Measurements from ENCODE around the gene LCN10.
A peak's percentile ranks its signal among the peaks of the same experiment; 100 is the strongest.
"Not testable (repeated sequence)": the region's sequence is repeated elsewhere in the genome, so short reads cannot be mapped to it uniquely, and the experiment has no call there.

The LCN10 gene

GRCh38 chr9:136718345-136719194 is 24.2 kb downstream of the LCN10 start:
- no peak for DNase-seq

GRCh38 chr9:136717399-136717798 is 25.3 kb downstream of the LCN10 start:
- DNase-seq = no peak

GRCh38 chr9:136714893-136715274 is 27.9 kb downstream of the LCN10 start:
- no peak for DNase-seq

- peak; percentile 47 for DNase-seq
Measured at GRCh38 chr9:136714096-136714892, 28.4 kb downstream of the LCN10 start.

- DNase-seq = peak; percentile 52
Measured at GRCh38 chr9:136713550-136713949, 29.2 kb downstream of the LCN10 start.

- DNase-seq = peak; percentile 59
Measured at GRCh38 chr9:136712690-136713544, 29.8 kb downstream of the LCN10 start.

- peak; percentile 73 for DNase-seq
Measured at GRCh38 chr9:136711751-136712689, 30.7 kb downstream of the LCN10 start, which contains the start of gene DIPK1B. Gene DIPK1B, plus strand, starts transcription at chr9:136712572. Its CDS starts 94 bp downstream, at chr9:136712666.

- not testable (repeated sequence) for DNase-seq
Measured at GRCh38 chr9:136711219-136711648, 31.5 kb downstream of the LCN10 start.

GRCh38 chr9:136710543-136710942 is 32.2 kb downstream of the LCN10 start:
- DNase-seq = no peak

GRCh38 chr9:136709454-136710109 is 33.2 kb downstream of the LCN10 start:
- DNase-seq = no peak

GRCh38 chr9:136707849-136708517 is 34.8 kb downstream of the LCN10 start:
- DNase-seq = no peak

GRCh38 chr9:136707011-136707410 is 35.7 kb downstream of the LCN10 start:
- no peak for DNase-seq

- DNase-seq = no peak
Measured at GRCh38 chr9:136705564-136705963, 37.2 kb downstream of the LCN10 start.

- DNase-seq = not testable (repeated sequence)
Measured at GRCh38 chr9:136704741-136705140, 38.0 kb downstream of the LCN10 start.

GRCh38 chr9:136703276-136703860 is 39.4 kb downstream of the LCN10 start:
- DNase-seq = no peak

GRCh38 chr9:136701668-136702053 is 41.1 kb downstream of the LCN10 start:
- DNase-seq = no peak

- no peak for DNase-seq
Measured at GRCh38 chr9:136700959-136701667, 41.6 kb downstream of the LCN10 start.

GRCh38 chr9:136700304-136700703 is 42.4 kb downstream of the LCN10 start:
- no peak for DNase-seq

- DNase-seq = no peak
Measured at GRCh38 chr9:136698635-136699246, 44.0 kb downstream of the LCN10 start.

All from islet precursor cell (in vitro differentiated cells).